GM10266 (cell line): ENCODE data around the gene TMEM95.

Experiments used
- DNase-seq: peaks from one replicate; pipeline ENCODE4 v3.0.0; 2012; ENCODE audit errors: extremely low spot score
- CTCF ChIP-seq: IDR thresholded peaks from 2 replicates; pipeline ENCODE4 v1.5.1; 2012; ENCODE audit warnings: mild to moderate bottlenecking, low read depth; ENCODE audit not compliant: control insufficient read depth, insufficient read depth; ENCODE audit errors: missing control alignments

TMEM95 gene

DNA sequence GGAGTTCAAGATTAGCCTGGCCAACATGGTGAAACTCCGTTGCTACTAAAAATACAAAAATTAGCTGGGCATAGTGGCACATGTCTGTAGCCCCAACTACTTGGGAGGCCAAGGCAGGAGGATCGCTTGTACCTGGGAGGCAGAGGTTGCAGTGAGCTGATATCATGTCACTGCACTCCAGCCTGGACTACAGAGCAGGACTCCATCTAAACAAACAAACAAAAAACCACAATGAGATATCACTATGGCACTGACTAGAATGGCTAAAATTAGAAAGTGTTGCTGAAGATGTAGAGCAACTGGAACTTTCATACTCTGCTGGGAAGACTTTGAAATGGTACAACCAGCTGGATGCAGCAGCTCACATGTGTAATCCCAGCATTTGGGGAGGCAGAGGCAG, 19.4 kb downstream of the TMEM95 start:
- TF ChIP-seq CTCF = no peak
- no peak for DNase-seq

- DNase-seq = no peak
- no peak for TF ChIP-seq CTCF
These were observed 24.2 kb downstream of the TMEM95 start for GRCh38 chr17:7379134-7379533.

GRCh38 chr17:7380321-7380720, 25.4 kb downstream of the TMEM95 start:
- DNase-seq = no peak
- no peak for TF ChIP-seq CTCF

- DNase-seq = peak; percentile 27
- TF ChIP-seq CTCF = no peak
These were observed 26.1 kb downstream of the TMEM95 start, which contains the start of gene TNK1 for GRCh38 chr17:7380855-7381683. TNK1 (plus strand) TSS chr17:7381089; CDS start chr17:7382927, 1,838 bp downstream.

- DNase-seq = peak; percentile 38
- no peak for TF ChIP-seq CTCF
These were observed 27.9 kb downstream of the TMEM95 start for GRCh38 chr17:7382901-7383300.

- TF ChIP-seq CTCF = no peak
These were observed 28.4 kb downstream of the TMEM95 start for GRCh38 chr17:7383371-7383741.

DNA sequence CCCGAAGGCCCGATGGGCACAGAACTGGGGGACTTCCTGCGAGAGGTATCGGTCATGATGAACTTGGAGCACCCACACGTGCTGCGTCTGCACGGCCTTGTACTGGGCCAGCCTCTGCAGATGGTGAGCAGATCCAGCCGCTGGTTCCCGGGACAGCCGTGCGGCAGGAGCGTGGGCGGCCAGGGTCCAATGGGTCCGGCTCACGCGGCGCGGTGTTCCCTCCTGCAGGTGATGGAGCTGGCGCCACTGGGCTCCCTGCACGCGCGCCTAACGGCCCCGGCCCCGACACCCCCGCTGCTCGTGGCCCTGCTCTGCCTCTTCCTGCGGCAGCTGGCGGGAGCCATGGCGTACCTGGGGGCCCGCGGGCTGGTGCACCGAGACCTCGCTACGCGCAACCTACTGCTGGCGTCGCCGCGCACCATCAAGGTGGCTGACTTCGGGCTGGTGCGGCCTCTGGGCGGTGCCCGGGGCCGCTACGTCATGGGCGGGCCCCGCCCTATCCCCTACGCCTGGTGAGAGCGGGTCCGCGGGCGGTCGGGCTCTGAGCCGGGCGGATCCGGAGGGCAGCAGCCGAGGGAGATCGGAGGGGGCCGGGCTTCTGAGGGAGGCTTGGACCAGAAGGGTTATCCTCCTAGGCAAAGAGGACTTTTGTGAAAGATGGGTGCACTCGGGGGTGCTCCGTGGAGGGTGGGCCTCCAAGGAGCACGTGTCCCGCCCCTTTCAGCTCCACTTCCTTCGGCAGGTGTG, 29.0 kb downstream of the TMEM95 start:
- peak; percentile 91 for DNase-seq
- no peak for TF ChIP-seq CTCF

More at GRCh38 chr17:7383371-7383741, 28.4 kb downstream of the TMEM95 start:
- peak; percentile 30 for DNase-seq
